CD4-positive, alpha-beta T cell treated with Interleukin-4 for 1 hour (primary cell): Measurements from ENCODE around the gene CEACAM20.
"Not testable (repeated sequence)": the region's sequence is repeated elsewhere in the genome, so short reads cannot be mapped to it uniquely, and the experiment has no call there.

Source experiments
- DNase-seq, 2 donors: peaks; one replicate each; pipeline ENCODE4 v3.0.0-alpha.2; 2020 to 2022

The CEACAM20 gene

GRCh38 chr19:44529536-44529935 lies at the start of gene CEACAM20:
Gene CEACAM20, minus strand, starts transcription at chr19:44529675. Its CDS starts 166 bp downstream, at chr19:44529509.
- no peak for DNase-seq

- no peak for DNase-seq
These were observed 48.0 kb upstream of the CEACAM20 start for GRCh38 chr19:44577566-44577874.

GRCh38 chr19:44576843-44577565 lies 47.5 kb upstream of the CEACAM20 start:
- peak in 1 of 2 donors; percentile 32 for DNase-seq

- no peak for DNase-seq
These were observed 45.7 kb upstream of the CEACAM20 start for GRCh38 chr19:44575116-44575700.

GRCh38 chr19:44574186-44574950 lies 44.9 kb upstream of the CEACAM20 start:
- DNase-seq, result no peak

- DNase-seq, result no peak
These were observed 44.2 kb upstream of the CEACAM20 start for GRCh38 chr19:44573627-44574026.

GRCh38 chr19:44573183-44573582 lies 43.7 kb upstream of the CEACAM20 start:
- DNase-seq, result no peak

- no peak for DNase-seq
These were observed 43.1 kb upstream of the CEACAM20 start for GRCh38 chr19:44572581-44572900.

GRCh38 chr19:44571830-44572580 lies 42.5 kb upstream of the CEACAM20 start:
- no peak for DNase-seq

- DNase-seq, result peak; percentile 52 to 57
These were observed 41.7 kb upstream of the CEACAM20 start for GRCh38 chr19:44570984-44571684.

- no peak for DNase-seq
These were observed 41.1 kb upstream of the CEACAM20 start for GRCh38 chr19:44570603-44570983.

- DNase-seq, result no peak
These were observed 38.3 kb upstream of the CEACAM20 start for GRCh38 chr19:44567745-44568144.

- no peak for DNase-seq
These were observed 37.5 kb upstream of the CEACAM20 start for GRCh38 chr19:44566984-44567383.

GRCh38 chr19:44563086-44563655 lies 33.7 kb upstream of the CEACAM20 start:
- DNase-seq, result not testable (repeated sequence)

- DNase-seq, result no peak
These were observed 28.5 kb upstream of the CEACAM20 start for GRCh38 chr19:44557933-44558332.

- no peak for DNase-seq
These were observed 25.3 kb upstream of the CEACAM20 start for GRCh38 chr19:44554641-44555246.

GRCh38 chr19:44553478-44554171 lies 24.1 kb upstream of the CEACAM20 start:
- DNase-seq, result no peak

GRCh38 chr19:44552324-44552723 lies 22.8 kb upstream of the CEACAM20 start:
- DNase-seq, result peak; percentile 14 to 15

GRCh38 chr19:44551850-44552249 lies 22.4 kb upstream of the CEACAM20 start:
- DNase-seq, result no peak

GRCh38 chr19:44550976-44551375 lies 21.5 kb upstream of the CEACAM20 start:
- not testable (repeated sequence) for DNase-seq

GRCh38 chr19:44549507-44549906 lies 20.0 kb upstream of the CEACAM20 start:
- DNase-seq, result no peak
